ENCODE results near the gene HOXA2.

GRCh38 chr7:27110186-27111031 is 7.9 kb upstream of the HOXA2 start:
- TF ChIP-seq EZH2 (IDR thresholded peaks at IDR 0.05; ENCODE audit: low read length, missing control alignments) (no peak), CTCF (conservative IDR thresholded peaks at IDR 0.05 in 1 of 2, IDR thresholded peaks at IDR 0.05 in 1 of 2; ENCODE audit: low read depth in 1 of 2, low read length in 2 of 2) (no peak)
